ENCODE measurements around the gene TRPV3. TPM values are rescaled to one million over a fixed set of nuclear protein-coding genes. Genes with fewer than 3 reads are reported as not detected.

The TRPV3 gene
- total RNA-seq, 1 experiment from 2014 or later = 0.38 TPM

DNA sequence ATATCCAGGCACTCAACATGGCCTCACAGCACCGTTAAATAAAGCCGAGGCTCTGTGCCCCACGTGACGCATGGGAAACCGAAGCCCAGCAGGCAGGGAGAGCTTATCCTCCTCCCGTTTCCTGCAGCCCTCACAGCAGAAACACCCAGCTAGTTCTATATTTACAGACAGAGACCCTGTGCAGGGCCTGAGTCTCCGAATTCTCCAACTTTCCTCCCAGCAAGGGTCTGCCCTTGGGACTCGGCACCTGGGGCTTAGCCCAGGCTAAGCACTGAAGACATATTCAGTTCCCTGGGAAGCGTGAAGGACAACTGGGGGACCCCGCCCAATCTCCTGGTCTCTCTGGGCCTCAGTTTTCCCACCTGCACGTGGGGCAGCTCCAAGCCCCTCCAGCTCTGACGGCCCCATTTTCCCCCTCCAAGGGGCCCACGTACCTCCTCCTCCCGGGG, 29.2 kb downstream of the TRPV3 start:
- DNase-seq = no peak
- no peak for TF ChIP-seq CTCF (IDR thresholded peaks at IDR 0.05; ENCODE audit: unreplicated experiment)
- no TSS peak for BruUV-seq (replicated peaks)
- no peaks in the 10 kb centered on the region for H3K4me1 Mint-ChIP-seq (ENCODE audit: low read depth, unreplicated experiment)
- no peak overlapping the region for H3K27ac Mint-ChIP-seq (ENCODE audit: unreplicated experiment)
- H3K9me3 Mint-ChIP-seq (ENCODE audit: low read depth, unreplicated experiment) = no peaks in the 10 kb centered on the region
- CTCF ChIA-PET = no interaction called here
- H3K36me3 Mint-ChIP-seq (ENCODE audit: insufficient read depth, unreplicated experiment) = no peaks in the 10 kb centered on the region
- H3K4me3 Mint-ChIP-seq (ENCODE audit: low read depth, unreplicated experiment) = no peak overlapping the region
- intact Hi-C loops (cut with micrococcal nuclease; ENCODE audit: unreplicated experiment) = no loop called here
- no peaks in the 10 kb centered on the region for H3K27me3 Mint-ChIP-seq (ENCODE audit: unreplicated experiment)

DNA sequence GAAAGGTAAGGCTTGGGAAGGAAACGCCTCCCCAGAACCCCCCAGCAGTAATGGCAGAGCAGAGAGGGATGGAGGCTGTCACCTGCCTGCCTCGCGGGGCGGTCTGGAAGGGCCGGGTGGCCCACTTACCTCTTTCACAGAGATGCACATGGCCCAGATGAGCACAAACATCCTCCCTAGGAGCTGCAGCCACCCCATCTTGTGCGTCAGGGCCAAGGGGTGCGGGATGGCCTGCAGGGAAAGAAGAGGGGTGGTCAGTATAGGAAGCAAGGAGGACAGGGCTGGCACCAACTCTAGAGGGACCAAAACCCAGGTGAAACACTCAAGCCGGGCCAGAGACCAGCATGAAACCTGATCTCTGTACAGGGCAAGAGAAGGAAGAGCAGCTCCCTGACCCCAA, 29.7 kb downstream of the TRPV3 start:
- H3K36me3 Mint-ChIP-seq (ENCODE audit: insufficient read depth, unreplicated experiment) = no peaks in the 10 kb centered on the region
- CTCF ChIA-PET = interaction anchor here (0.6 kb wide), 1 partner anchor 11 kb away, joined by 6 read pairs; no protein-coding TSS in a partner anchor
- no peak overlapping the region for H3K27ac Mint-ChIP-seq (ENCODE audit: unreplicated experiment)
- no peak overlapping the region for H3K4me3 Mint-ChIP-seq (ENCODE audit: low read depth, unreplicated experiment)
- no peak for DNase-seq
- TF ChIP-seq CTCF (IDR thresholded peaks at IDR 0.05; ENCODE audit: unreplicated experiment) = no peak
- intact Hi-C loops (cut with micrococcal nuclease; ENCODE audit: unreplicated experiment) = no loop called here
- no TSS peak for BruUV-seq (replicated peaks)
- no peaks in the 10 kb centered on the region for H3K4me1 Mint-ChIP-seq (ENCODE audit: low read depth, unreplicated experiment)
- H3K9me3 Mint-ChIP-seq (ENCODE audit: low read depth, unreplicated experiment) = no peaks in the 10 kb centered on the region
- no peaks in the 10 kb centered on the region for H3K27me3 Mint-ChIP-seq (ENCODE audit: unreplicated experiment)

GRCh38 chr17:3527468-3527867, 30.1 kb downstream of the TRPV3 start:
- H3K27ac Mint-ChIP-seq (ENCODE audit: unreplicated experiment) = no peak overlapping the region
- BruUV-seq (replicated peaks) = no TSS peak
- CTCF ChIA-PET = interaction anchor here (0.6 kb wide), 1 partner anchor 10 kb away, joined by 6 read pairs; no protein-coding TSS in a partner anchor
- no peak overlapping the region for H3K4me3 Mint-ChIP-seq (ENCODE audit: low read depth, unreplicated experiment)
- no peaks in the 10 kb centered on the region for H3K4me1 Mint-ChIP-seq (ENCODE audit: low read depth, unreplicated experiment)
- intact Hi-C loops (cut with micrococcal nuclease; ENCODE audit: unreplicated experiment) = no loop called here
- no peaks in the 10 kb centered on the region for H3K9me3 Mint-ChIP-seq (ENCODE audit: low read depth, unreplicated experiment)
- TF ChIP-seq CTCF (IDR thresholded peaks at IDR 0.05; ENCODE audit: unreplicated experiment) = no peak
- no peaks in the 10 kb centered on the region for H3K27me3 Mint-ChIP-seq (ENCODE audit: unreplicated experiment)
- no peaks in the 10 kb centered on the region for H3K36me3 Mint-ChIP-seq (ENCODE audit: insufficient read depth, unreplicated experiment)
- DNase-seq = no peak

GRCh38 chr17:3526971-3527370, 30.6 kb downstream of the TRPV3 start:
- Mint-ChIP-seq H3K4me3 (ENCODE audit: low read depth, unreplicated experiment) (no peak overlapping the region), H3K9me3 (ENCODE audit: low read depth, unreplicated experiment) (no peaks in the 10 kb centered on the region), H3K4me1 (ENCODE audit: low read depth, unreplicated experiment) (no peaks in the 10 kb centered on the region), H3K27ac (ENCODE audit: unreplicated experiment) (no peak overlapping the region), H3K36me3 (ENCODE audit: insufficient read depth, unreplicated experiment) (no peaks in the 10 kb centered on the region), H3K27me3 (ENCODE audit: unreplicated experiment) (no peaks in the 10 kb centered on the region)
- intact Hi-C loops (cut with micrococcal nuclease; ENCODE audit: unreplicated experiment) = no loop called here
- DNase-seq = no peak
- no TSS peak for BruUV-seq (replicated peaks)
- TF ChIP-seq CTCF (IDR thresholded peaks at IDR 0.05; ENCODE audit: unreplicated experiment) = no peak
- CTCF ChIA-PET = no interaction called here

Measured in Calu3 (cell line).